Measurements from ENCODE around the gene SRPK2.
"Not testable (repeated sequence)": the region's sequence is repeated elsewhere in the genome, so short reads cannot be mapped to it uniquely, and the experiment has no call there.

Gene SRPK2

GRCh38 chr7:105353752-105354328 is 34.9 kb downstream of the SRPK2 start:
- H3K4me3 ChIP-seq (replicated peaks; ENCODE audit: low read depth, low read length) = no peak overlapping the region
- no peak for DNase-seq (ENCODE audit: extremely low read depth, low read depth)
- no peak for TF ChIP-seq CTCF (IDR thresholded peaks at IDR 0.05; ENCODE audit: low read depth, low read length, missing control alignments)

GRCh38 chr7:105352901-105353668 is 35.6 kb downstream of the SRPK2 start:
- TF ChIP-seq CTCF (IDR thresholded peaks at IDR 0.05; ENCODE audit: low read depth, low read length, missing control alignments) = no peak
- H3K4me3 ChIP-seq (replicated peaks; ENCODE audit: low read depth, low read length) = no peak overlapping the region

GRCh38 chr7:105352018-105352612 is 36.6 kb downstream of the SRPK2 start:
- H3K4me3 ChIP-seq (replicated peaks; ENCODE audit: low read depth, low read length) = no peak overlapping the region
- no peak for TF ChIP-seq CTCF (IDR thresholded peaks at IDR 0.05; ENCODE audit: low read depth, low read length, missing control alignments)
- DNase-seq (ENCODE audit: extremely low read depth, low read depth) = peak; percentile 65

More at GRCh38 chr7:105352901-105353668, 35.6 kb downstream of the SRPK2 start:
- DNase-seq (ENCODE audit: extremely low read depth, low read depth) = no peak

GRCh38 chr7:105350906-105351305 is 37.8 kb downstream of the SRPK2 start:
- no peak for TF ChIP-seq CTCF (IDR thresholded peaks at IDR 0.05; ENCODE audit: low read depth, low read length, missing control alignments)
- DNase-seq (ENCODE audit: extremely low read depth, low read depth) = no peak
- H3K4me3 ChIP-seq (replicated peaks; ENCODE audit: low read depth, low read length) = no peak overlapping the region

GRCh38 chr7:105348177-105348576 is 40.5 kb downstream of the SRPK2 start:
- not testable (repeated sequence) for H3K4me3 ChIP-seq (replicated peaks; ENCODE audit: low read depth, low read length); DNase-seq (ENCODE audit: extremely low read depth, low read depth)

GRCh38 chr7:105346593-105347322 is 42.0 kb downstream of the SRPK2 start:
- H3K4me3 ChIP-seq (replicated peaks; ENCODE audit: low read depth, low read length) = no peak overlapping the region
- DNase-seq (ENCODE audit: extremely low read depth, low read depth) = no peak
- TF ChIP-seq CTCF (IDR thresholded peaks at IDR 0.05; ENCODE audit: low read depth, low read length, missing control alignments) = no peak

GRCh38 chr7:105346138-105346537 is 42.6 kb downstream of the SRPK2 start:
- no peak overlapping the region for H3K4me3 ChIP-seq (replicated peaks; ENCODE audit: low read depth, low read length)
- DNase-seq (ENCODE audit: extremely low read depth, low read depth) = no peak
- TF ChIP-seq CTCF (IDR thresholded peaks at IDR 0.05; ENCODE audit: low read depth, low read length, missing control alignments) = no peak

All from HFF-Myc (cell line).